Measurements from ENCODE around the gene ATP13A1.

DNA sequence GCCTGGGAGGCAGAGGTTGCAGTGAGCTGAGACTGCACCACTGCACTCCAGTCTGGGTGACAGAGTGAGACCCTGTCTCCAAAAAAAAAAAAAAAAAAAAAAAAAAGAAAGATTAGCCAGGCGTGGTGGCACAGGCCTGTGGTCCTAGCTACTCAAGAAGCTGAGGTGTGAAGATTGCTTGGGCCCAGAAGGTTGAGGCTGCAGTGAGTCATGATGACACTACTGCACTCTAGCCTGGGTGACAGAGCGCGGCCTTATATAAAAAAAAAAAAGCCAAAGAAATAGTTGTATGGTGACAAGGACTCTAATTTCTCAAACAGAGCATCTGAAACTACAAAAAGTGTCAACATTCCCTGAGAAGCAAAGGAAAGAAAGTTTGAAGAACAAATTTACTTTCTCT is 48.4 kb downstream of the ATP13A1 start:
- TF ChIP-seq SP4 (IDR thresholded peaks at IDR 0.05; ENCODE audit: low read length) = no peak
- no peak for TF ChIP-seq BACH1 (IDR thresholded peaks at IDR 0.05; ENCODE audit: low read length)
- TF ChIP-seq RFX5 (IDR thresholded peaks at IDR 0.05; ENCODE audit: borderline replicate concordance, low read depth, low read length) = no peak
- TF ChIP-seq, protein P1, sequence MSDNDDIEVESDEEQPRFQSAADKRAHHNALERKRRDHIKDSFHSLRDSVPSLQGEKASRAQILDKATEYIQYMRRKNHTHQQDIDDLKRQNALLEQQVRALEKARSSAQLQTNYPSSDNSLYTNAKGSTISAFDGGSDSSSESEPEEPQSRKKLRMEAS (IDR thresholded peaks at IDR 0.05) = no peak
- no peak for TF ChIP-seq GABPA (IDR thresholded peaks at IDR 0.05; ENCODE audit: borderline replicate concordance, insufficient read depth, low read length)
- no peak for TF ChIP-seq ZNF274 (IDR thresholded peaks at IDR 0.05; ENCODE audit: borderline replicate concordance, extremely low read depth, low read length)
- TF ChIP-seq POLR2A (IDR thresholded peaks at IDR 0.05; ENCODE audit: control extremely low read depth in 1 of 2, low read depth in 2 of 2, low read length in 2 of 2) = no peak
- no peak for TF ChIP-seq CHD2 (IDR thresholded peaks at IDR 0.05; ENCODE audit: low read length)
- TF ChIP-seq, protein P2, sequence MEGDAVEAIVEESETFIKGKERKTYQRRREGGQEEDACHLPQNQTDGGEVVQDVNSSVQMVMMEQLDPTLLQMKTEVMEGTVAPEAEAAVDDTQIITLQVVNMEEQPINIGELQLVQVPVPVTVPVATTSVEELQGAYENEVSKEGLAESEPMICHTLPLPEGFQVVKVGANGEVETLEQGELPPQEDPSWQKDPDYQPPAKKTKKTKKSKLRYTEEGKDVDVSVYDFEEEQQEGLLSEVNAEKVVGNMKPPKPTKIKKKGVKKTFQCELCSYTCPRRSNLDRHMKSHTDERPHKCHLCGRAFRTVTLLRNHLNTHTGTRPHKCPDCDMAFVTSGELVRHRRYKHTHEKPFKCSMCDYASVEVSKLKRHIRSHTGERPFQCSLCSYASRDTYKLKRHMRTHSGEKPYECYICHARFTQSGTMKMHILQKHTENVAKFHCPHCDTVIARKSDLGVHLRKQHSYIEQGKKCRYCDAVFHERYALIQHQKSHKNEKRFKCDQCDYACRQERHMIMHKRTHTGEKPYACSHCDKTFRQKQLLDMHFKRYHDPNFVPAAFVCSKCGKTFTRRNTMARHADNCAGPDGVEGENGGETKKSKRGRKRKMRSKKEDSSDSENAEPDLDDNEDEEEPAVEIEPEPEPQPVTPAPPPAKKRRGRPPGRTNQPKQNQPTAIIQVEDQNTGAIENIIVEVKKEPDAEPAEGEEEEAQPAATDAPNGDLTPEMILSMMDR (IDR thresholded peaks at IDR 0.05; ENCODE audit: control extremely low read depth in 1 of 3, insufficient read depth in 1 of 3, low read depth in 1 of 3, low read length in 3 of 3) = no peak
- TF ChIP-seq SIRT6 (IDR thresholded peaks at IDR 0.05; ENCODE audit: low read length) = no peak
- TF ChIP-seq CBX5 (IDR thresholded peaks at IDR 0.05; ENCODE audit: low read depth, low read length) = no peak
- no peak for TF ChIP-seq EGR1 (IDR thresholded peaks at IDR 0.05; ENCODE audit: borderline replicate concordance, low read depth, low read length)
